ENCODE data around the gene SLC35B3.
"Not testable (repeated sequence)": the region's sequence is repeated elsewhere in the genome, so short reads cannot be mapped to it uniquely, and the experiment has no call there.

The SLC35B3 gene

DNA sequence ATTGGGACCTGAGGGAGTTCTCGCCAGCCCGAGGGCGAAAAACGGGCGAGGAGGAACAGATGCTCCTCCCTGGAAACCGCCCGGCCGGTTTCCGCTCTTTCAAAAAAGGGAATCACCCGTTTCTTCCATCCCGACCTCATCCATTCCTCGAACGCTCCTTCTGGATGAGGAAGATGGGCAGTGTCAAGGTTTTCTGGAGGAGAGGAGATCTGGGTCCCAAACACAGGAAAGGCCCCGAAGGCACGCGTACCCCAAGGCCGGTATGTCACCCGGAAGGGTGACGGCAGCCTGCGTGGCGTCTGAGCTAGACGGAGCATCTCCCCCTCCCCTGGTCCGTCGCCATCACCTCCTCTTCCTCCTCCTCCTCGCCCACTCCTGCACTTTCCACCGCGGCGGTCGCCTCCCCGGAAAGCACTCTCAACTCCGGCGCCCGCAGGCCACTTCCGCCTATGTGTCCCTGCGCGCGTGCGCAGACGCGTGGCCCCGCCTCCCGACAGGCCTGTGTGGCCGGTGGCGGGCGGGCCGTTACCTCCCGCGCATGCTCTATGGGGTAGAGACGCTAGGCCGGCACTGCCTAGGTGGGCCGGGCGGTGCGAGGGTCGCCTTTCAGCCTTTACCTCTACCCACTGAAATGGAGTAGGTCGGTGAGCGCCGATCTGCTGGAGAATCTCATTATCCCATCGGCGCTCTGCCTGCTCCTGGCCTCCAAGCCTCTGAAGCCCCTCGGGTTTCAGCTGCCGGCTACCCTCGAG, at the start of gene SLC35B3:
TSS of gene SLC35B3 (minus strand) at position 453 of the 752 bp plus-strand sequence.
- Histone ChIP-seq H3K9ac (ENCODE audit: low read length) (peak within 1 kb of the TSS; percentile 91), H3K27me3 (ENCODE audit: control insufficient read depth, insufficient read depth, low read length) (no peaks in the 10 kb centered on the region), H3K4me1 (ENCODE audit: control insufficient read depth, insufficient read depth, low read length) (peaks cover 3% of the 10 kb centered on the region), H3K27ac (ENCODE audit: low read depth, low read length) (peak within 1 kb of the TSS; percentile 81), H3K36me3 (ENCODE audit: control insufficient read depth, insufficient read depth, low read length) (no peaks in the 10 kb centered on the region), H3K4me3 (ENCODE audit: low read length) (peak within 1 kb of the TSS; percentile 90)

DNA sequence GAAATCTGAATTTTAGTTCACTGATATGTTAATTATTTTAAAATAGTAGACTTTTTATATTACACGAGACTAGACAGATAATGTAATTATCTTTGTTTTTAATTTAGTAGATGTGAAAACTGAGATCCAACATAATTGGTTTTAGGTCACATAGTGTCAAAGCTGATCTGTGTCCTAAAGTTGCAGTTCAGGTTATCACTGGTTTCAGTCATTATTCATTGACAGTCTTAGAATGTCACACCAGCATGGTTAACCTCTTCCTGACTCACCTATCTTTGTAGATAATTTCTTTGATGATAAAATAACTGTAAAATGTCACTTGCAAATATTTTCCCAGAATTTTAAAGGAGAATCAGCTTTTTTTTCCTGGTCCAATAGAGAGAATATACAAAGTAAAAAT, 48.3 kb upstream of the SLC35B3 start:
- no peaks in the 10 kb centered on the region for H3K27me3 ChIP-seq (ENCODE audit: control insufficient read depth, insufficient read depth, low read length)
- H3K9ac ChIP-seq (ENCODE audit: low read length): no peak overlapping the region
- H3K27ac ChIP-seq (ENCODE audit: low read depth, low read length): no peak overlapping the region
- no peaks in the 10 kb centered on the region for H3K36me3 ChIP-seq (ENCODE audit: control insufficient read depth, insufficient read depth, low read length)
- H3K4me3 ChIP-seq (ENCODE audit: low read length): no peak overlapping the region
- H3K4me1 ChIP-seq (ENCODE audit: control insufficient read depth, insufficient read depth, low read length): no peaks in the 10 kb centered on the region

DNA sequence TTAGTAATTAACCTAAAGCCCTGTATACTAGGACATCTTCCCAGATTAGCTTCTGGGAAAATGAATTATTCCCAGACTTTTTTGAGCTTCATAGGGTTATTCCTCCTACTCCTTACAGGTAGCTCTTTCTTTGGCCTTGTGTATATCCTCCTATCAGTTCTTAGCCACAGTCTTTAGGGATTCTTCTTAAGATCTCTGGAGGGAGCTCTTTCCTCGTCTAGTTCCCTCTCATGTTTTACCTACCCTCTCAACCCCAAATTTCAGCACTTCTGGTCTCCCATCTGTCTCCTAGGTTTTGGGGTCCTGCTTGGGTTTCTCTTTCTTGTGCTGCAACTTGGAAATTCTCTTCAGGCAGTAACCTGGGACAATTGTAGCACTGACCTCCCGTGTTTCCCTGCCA, 46.4 kb upstream of the SLC35B3 start:
- H3K27ac ChIP-seq (ENCODE audit: low read depth, low read length): no peak overlapping the region
- no peaks in the 10 kb centered on the region for H3K36me3 ChIP-seq (ENCODE audit: control insufficient read depth, insufficient read depth, low read length)
- no peak overlapping the region for H3K4me3 ChIP-seq (ENCODE audit: low read length)
- H3K4me1 ChIP-seq (ENCODE audit: control insufficient read depth, insufficient read depth, low read length): no peaks in the 10 kb centered on the region
- H3K9ac ChIP-seq (ENCODE audit: low read length): no peak overlapping the region
- no peaks in the 10 kb centered on the region for H3K27me3 ChIP-seq (ENCODE audit: control insufficient read depth, insufficient read depth, low read length)

DNA sequence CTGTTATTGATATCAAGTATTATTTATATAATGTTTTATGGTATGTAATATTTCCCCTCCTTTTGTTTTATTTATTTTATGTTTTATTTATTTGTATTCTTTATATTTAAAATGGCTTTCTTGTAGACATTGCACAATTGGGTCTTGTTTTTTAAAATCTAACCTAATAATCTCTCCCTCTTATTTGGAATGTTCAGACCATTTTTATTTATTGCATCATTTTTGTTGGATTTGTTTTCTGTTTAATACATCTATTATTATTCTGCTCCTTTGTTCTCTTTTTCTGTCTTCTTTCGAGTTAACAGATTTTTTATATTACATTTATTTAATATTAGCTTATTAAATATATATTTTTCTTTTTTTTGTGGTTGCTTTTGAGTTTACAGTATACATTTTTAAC, 43.1 kb upstream of the SLC35B3 start:
- no peak overlapping the region for H3K4me3 ChIP-seq (ENCODE audit: low read length)
- H3K36me3 ChIP-seq (ENCODE audit: control insufficient read depth, insufficient read depth, low read length): no peaks in the 10 kb centered on the region
- no peaks in the 10 kb centered on the region for H3K27me3 ChIP-seq (ENCODE audit: control insufficient read depth, insufficient read depth, low read length)
- no peaks in the 10 kb centered on the region for H3K4me1 ChIP-seq (ENCODE audit: control insufficient read depth, insufficient read depth, low read length)
- H3K9ac ChIP-seq (ENCODE audit: low read length): no peak overlapping the region
- no peak overlapping the region for H3K27ac ChIP-seq (ENCODE audit: low read depth, low read length)

DNA sequence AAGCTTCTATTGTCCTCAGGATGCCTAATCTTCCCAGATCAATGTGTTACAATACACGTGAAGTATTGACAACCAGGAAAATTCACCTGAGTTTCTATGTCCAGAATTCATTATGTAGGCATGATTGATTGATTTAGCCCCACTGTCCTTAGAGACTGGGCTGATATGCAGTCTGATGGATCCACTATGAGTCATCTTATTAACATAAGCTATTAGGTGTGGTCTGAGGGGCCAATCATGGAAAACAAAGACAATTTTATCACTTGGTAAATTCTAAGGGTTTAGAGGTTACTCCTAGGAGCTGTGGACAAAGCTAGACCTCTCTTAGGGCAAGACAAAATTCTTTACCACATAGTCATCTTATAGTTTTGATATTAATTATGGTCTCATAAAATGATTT, 41.3 kb upstream of the SLC35B3 start:
- no peaks in the 10 kb centered on the region for H3K27me3 ChIP-seq (ENCODE audit: control insufficient read depth, insufficient read depth, low read length)
- H3K36me3 ChIP-seq (ENCODE audit: control insufficient read depth, insufficient read depth, low read length): no peaks in the 10 kb centered on the region
- H3K4me1 ChIP-seq (ENCODE audit: control insufficient read depth, insufficient read depth, low read length): no peaks in the 10 kb centered on the region
- H3K27ac ChIP-seq (ENCODE audit: low read depth, low read length): no peak overlapping the region
- no peak overlapping the region for H3K4me3 ChIP-seq (ENCODE audit: low read length)
- H3K9ac ChIP-seq (ENCODE audit: low read length): no peak overlapping the region

GRCh38 chr6:8468552-8469356, 33.4 kb upstream of the SLC35B3 start:
- no peaks in the 10 kb centered on the region for H3K4me1 ChIP-seq (ENCODE audit: control insufficient read depth, insufficient read depth, low read length)
- H3K27ac ChIP-seq (ENCODE audit: low read depth, low read length): no peak overlapping the region
- H3K9ac ChIP-seq (ENCODE audit: low read length): no peak overlapping the region
- H3K4me3 ChIP-seq (ENCODE audit: low read length): no peak overlapping the region
- no peaks in the 10 kb centered on the region for H3K36me3 ChIP-seq (ENCODE audit: control insufficient read depth, insufficient read depth, low read length)
- no peaks in the 10 kb centered on the region for H3K27me3 ChIP-seq (ENCODE audit: control insufficient read depth, insufficient read depth, low read length)

- Histone ChIP-seq H3K4me3 (ENCODE audit: low read length) (no peak overlapping the region), H3K36me3 (ENCODE audit: control insufficient read depth, insufficient read depth, low read length) (no peaks in the 10 kb centered on the region), H3K4me1 (ENCODE audit: control insufficient read depth, insufficient read depth, low read length) (no peaks in the 10 kb centered on the region), H3K9ac (ENCODE audit: low read length) (no peak overlapping the region), H3K27ac (ENCODE audit: low read depth, low read length) (no peak overlapping the region), H3K27me3 (ENCODE audit: control insufficient read depth, insufficient read depth, low read length) (no peaks in the 10 kb centered on the region)
These were observed 27.3 kb upstream of the SLC35B3 start for GRCh38 chr6:8462694-8463093.

- no peak overlapping the region for H3K27ac ChIP-seq (ENCODE audit: low read depth, low read length)
- no peak overlapping the region for H3K9ac ChIP-seq (ENCODE audit: low read length)
- H3K27me3 ChIP-seq (ENCODE audit: control insufficient read depth, insufficient read depth, low read length): no peaks in the 10 kb centered on the region
- no peaks in the 10 kb centered on the region for H3K36me3 ChIP-seq (ENCODE audit: control insufficient read depth, insufficient read depth, low read length)
- no peak overlapping the region for H3K4me3 ChIP-seq (ENCODE audit: low read length)
- H3K4me1 ChIP-seq (ENCODE audit: control insufficient read depth, insufficient read depth, low read length): no peaks in the 10 kb centered on the region
These were observed 26.8 kb upstream of the SLC35B3 start for GRCh38 chr6:8462169-8462568.

GRCh38 chr6:8446391-8446790, 11.0 kb upstream of the SLC35B3 start:
- no peaks in the 10 kb centered on the region for H3K27me3 ChIP-seq (ENCODE audit: control insufficient read depth, insufficient read depth, low read length)
- H3K4me3 ChIP-seq (ENCODE audit: low read length): no peak overlapping the region
- no peaks in the 10 kb centered on the region for H3K36me3 ChIP-seq (ENCODE audit: control insufficient read depth, insufficient read depth, low read length)
- H3K4me1 ChIP-seq (ENCODE audit: control insufficient read depth, insufficient read depth, low read length): no peaks in the 10 kb centered on the region
- H3K27ac ChIP-seq (ENCODE audit: low read depth, low read length): no peak overlapping the region
- H3K9ac ChIP-seq (ENCODE audit: low read length): no peak overlapping the region

DNA sequence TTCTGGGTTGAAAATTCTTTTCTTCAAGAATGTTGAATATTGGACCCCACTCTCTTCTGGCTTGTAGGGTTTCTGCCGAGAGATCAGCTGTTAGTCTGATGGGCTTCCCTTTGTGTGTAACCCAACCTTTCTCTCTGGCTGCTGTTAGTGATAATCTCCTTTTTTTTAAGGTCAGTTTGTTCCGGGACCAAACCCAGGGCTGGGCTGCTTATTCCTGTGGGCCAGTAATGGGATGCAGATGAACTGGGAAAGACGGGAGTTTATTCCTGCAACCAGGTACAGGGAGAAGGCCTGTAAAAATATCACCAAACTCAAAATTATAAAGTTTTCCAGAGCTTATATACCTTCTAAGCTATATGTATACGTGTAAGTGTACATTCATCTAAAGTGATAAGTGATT, 10.6 kb upstream of the SLC35B3 start:
- not testable (repeated sequence) for H3K27ac ChIP-seq (ENCODE audit: low read depth, low read length); H3K4me1 ChIP-seq (ENCODE audit: control insufficient read depth, insufficient read depth, low read length); H3K36me3 ChIP-seq (ENCODE audit: control insufficient read depth, insufficient read depth, low read length); H3K9ac ChIP-seq (ENCODE audit: low read length); H3K4me3 ChIP-seq (ENCODE audit: low read length); H3K27me3 ChIP-seq (ENCODE audit: control insufficient read depth, insufficient read depth, low read length)

GRCh38 chr6:8442150-8442549, 6.8 kb upstream of the SLC35B3 start:
- Histone ChIP-seq H3K9ac (ENCODE audit: low read length) (no peak overlapping the region), H3K36me3 (ENCODE audit: control insufficient read depth, insufficient read depth, low read length) (no peaks in the 10 kb centered on the region), H3K27me3 (ENCODE audit: control insufficient read depth, insufficient read depth, low read length) (no peaks in the 10 kb centered on the region), H3K27ac (ENCODE audit: low read depth, low read length) (no peak overlapping the region), H3K4me1 (ENCODE audit: control insufficient read depth, insufficient read depth, low read length) (no peaks in the 10 kb centered on the region), H3K4me3 (ENCODE audit: low read length) (no peak overlapping the region)

GRCh38 chr6:8441452-8441851, 6.1 kb upstream of the SLC35B3 start:
- Histone ChIP-seq H3K4me1 (ENCODE audit: control insufficient read depth, insufficient read depth, low read length) (no peaks in the 10 kb centered on the region), H3K36me3 (ENCODE audit: control insufficient read depth, insufficient read depth, low read length) (no peaks in the 10 kb centered on the region), H3K27me3 (ENCODE audit: control insufficient read depth, insufficient read depth, low read length) (no peaks in the 10 kb centered on the region), H3K27ac (ENCODE audit: low read depth, low read length) (no peak overlapping the region), H3K9ac (ENCODE audit: low read length) (no peak overlapping the region), H3K4me3 (ENCODE audit: low read length) (no peak overlapping the region)

Measured in rectal smooth muscle tissue (tissue), 1 donor.